ENCODE data around the gene PDZRN3.

GRCh38 chr3:73389117-73389813, 235.5 kb downstream of the PDZRN3 start:
- TF ChIP-seq CTCF (conservative IDR thresholded peaks at IDR 0.05) = no peak
- TF ChIP-seq ZFX (IDR thresholded peaks at IDR 0.05) = no peak
